ENCODE data around the gene NPY1R.

DNA sequence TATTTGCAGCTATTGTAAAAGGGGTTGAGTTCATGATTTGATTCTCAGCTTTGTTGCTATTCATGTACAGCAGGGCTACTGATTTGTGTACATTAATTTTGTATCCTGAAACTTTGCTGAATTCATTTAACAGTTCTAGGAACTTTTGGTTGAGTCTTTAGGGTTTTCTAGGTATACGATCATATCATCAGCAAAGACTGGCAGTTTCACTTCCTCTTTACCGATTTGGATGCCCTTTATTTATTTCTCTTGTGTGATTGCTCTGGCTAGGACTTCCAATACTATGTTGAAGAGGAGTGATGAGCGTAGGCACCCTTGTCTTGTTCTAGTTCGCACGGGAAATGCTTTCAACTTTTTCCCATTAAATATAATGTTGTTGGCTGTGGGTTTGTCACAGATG lies 48.1 kb downstream of the NPY1R start:
- TF ChIP-seq, protein P1, sequence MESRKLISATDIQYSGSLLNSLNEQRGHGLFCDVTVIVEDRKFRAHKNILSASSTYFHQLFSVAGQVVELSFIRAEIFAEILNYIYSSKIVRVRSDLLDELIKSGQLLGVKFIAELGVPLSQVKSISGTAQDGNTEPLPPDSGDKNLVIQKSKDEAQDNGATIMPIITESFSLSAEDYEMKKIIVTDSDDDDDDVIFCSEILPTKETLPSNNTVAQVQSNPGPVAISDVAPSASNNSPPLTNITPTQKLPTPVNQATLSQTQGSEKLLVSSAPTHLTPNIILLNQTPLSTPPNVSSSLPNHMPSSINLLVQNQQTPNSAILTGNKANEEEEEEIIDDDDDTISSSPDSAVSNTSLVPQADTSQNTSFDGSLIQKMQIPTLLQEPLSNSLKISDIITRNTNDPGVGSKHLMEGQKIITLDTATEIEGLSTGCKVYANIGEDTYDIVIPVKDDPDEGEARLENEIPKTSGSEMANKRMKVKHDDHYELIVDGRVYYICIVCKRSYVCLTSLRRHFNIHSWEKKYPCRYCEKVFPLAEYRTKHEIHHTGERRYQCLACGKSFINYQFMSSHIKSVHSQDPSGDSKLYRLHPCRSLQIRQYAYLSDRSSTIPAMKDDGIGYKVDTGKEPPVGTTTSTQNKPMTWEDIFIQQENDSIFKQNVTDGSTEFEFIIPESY (IDR thresholded peaks at IDR 0.05; ENCODE audit: extremely low read depth, insufficient replicate concordance, low read length): no peak
- TF ChIP-seq, protein P2, sequence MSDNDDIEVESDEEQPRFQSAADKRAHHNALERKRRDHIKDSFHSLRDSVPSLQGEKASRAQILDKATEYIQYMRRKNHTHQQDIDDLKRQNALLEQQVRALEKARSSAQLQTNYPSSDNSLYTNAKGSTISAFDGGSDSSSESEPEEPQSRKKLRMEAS (IDR thresholded peaks at IDR 0.05): no peak
- TF ChIP-seq, protein P3, sequence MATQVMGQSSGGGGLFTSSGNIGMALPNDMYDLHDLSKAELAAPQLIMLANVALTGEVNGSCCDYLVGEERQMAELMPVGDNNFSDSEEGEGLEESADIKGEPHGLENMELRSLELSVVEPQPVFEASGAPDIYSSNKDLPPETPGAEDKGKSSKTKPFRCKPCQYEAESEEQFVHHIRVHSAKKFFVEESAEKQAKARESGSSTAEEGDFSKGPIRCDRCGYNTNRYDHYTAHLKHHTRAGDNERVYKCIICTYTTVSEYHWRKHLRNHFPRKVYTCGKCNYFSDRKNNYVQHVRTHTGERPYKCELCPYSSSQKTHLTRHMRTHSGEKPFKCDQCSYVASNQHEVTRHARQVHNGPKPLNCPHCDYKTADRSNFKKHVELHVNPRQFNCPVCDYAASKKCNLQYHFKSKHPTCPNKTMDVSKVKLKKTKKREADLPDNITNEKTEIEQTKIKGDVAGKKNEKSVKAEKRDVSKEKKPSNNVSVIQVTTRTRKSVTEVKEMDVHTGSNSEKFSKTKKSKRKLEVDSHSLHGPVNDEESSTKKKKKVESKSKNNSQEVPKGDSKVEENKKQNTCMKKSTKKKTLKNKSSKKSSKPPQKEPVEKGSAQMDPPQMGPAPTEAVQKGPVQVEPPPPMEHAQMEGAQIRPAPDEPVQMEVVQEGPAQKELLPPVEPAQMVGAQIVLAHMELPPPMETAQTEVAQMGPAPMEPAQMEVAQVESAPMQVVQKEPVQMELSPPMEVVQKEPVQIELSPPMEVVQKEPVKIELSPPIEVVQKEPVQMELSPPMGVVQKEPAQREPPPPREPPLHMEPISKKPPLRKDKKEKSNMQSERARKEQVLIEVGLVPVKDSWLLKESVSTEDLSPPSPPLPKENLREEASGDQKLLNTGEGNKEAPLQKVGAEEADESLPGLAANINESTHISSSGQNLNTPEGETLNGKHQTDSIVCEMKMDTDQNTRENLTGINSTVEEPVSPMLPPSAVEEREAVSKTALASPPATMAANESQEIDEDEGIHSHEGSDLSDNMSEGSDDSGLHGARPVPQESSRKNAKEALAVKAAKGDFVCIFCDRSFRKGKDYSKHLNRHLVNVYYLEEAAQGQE (IDR thresholded peaks at IDR 0.05; ENCODE audit: low read depth): no peak
- TF ChIP-seq, protein P4, sequence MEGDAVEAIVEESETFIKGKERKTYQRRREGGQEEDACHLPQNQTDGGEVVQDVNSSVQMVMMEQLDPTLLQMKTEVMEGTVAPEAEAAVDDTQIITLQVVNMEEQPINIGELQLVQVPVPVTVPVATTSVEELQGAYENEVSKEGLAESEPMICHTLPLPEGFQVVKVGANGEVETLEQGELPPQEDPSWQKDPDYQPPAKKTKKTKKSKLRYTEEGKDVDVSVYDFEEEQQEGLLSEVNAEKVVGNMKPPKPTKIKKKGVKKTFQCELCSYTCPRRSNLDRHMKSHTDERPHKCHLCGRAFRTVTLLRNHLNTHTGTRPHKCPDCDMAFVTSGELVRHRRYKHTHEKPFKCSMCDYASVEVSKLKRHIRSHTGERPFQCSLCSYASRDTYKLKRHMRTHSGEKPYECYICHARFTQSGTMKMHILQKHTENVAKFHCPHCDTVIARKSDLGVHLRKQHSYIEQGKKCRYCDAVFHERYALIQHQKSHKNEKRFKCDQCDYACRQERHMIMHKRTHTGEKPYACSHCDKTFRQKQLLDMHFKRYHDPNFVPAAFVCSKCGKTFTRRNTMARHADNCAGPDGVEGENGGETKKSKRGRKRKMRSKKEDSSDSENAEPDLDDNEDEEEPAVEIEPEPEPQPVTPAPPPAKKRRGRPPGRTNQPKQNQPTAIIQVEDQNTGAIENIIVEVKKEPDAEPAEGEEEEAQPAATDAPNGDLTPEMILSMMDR (IDR thresholded peaks at IDR 0.05 in 2 of 3, conservative IDR thresholded peaks at IDR 0.05 in 1 of 3; ENCODE audit: borderline replicate concordance in 1 of 3, insufficient read depth in 1 of 3, low read depth in 2 of 3, low read length in 2 of 3): no peak
- TF ChIP-seq POLR2AphosphoS5 (IDR thresholded peaks at IDR 0.05; ENCODE audit: low read depth, low read length) (no peak), POLR2A (IDR thresholded peaks at IDR 0.05; ENCODE audit: borderline replicate concordance, extremely low read depth, insufficient read depth, insufficient read length) (no peak), ZNF274 (IDR thresholded peaks at IDR 0.05; ENCODE audit: low read depth, low read length) (no peak), SIN3A (IDR thresholded peaks at IDR 0.05; ENCODE audit: low read depth) (no peak), EGR1 (IDR thresholded peaks at IDR 0.05; ENCODE audit: low read depth) (no peak), EZH2 (IDR thresholded peaks at IDR 0.05) (no peak)
- TF ChIP-seq, protein P5, sequence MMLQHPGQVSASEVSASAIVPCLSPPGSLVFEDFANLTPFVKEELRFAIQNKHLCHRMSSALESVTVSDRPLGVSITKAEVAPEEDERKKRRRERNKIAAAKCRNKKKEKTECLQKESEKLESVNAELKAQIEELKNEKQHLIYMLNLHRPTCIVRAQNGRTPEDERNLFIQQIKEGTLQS (IDR thresholded peaks at IDR 0.05): no peak
